ENCODE data around the gene CBLN3. TPM values are rescaled to one million over a fixed set of nuclear protein-coding genes. Genes with fewer than 3 reads are reported as not detected.

CBLN3 gene
- total RNA-seq, 2 experiments from 2014 or later = 1.6 to 1.7 TPM

DNA sequence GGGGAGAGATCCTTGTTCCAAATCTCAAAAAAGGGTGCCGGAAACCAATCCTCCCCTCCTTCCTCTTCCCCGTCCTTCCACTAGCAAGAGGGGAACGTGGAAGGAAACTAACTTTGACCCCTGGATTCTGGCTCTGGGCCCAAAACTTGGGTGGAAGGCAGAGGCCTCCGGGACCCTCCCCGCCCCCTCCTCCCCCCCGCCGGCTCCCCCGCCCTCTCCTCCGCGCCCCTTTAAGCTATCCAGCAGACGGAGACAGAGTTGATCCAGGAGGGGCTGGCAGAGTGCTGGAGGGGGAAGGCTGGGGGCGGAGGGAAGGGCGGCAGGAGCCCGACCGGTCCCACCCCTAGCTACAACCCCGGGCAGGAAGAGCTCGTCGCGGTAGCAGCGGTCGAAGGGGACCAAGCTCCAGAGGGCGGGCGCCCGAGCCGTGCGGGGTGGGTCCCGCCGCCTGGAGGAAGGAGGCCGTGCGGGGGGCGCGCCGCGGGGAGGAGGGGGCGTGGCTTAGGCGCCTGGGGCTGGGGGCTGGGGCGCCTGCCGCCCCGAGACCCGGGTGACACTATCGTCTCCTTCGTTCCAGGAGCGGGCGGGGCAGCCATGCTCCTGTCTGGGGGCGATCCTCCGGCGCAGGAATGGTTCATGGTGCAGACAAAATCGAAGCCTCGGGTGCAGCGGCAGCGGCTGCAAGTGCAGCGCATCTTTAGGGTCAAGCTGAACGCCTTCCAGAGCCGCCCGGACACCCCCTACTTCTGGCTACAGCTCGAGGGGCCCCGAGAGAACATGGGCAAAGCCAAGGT is 30.6 kb downstream of the CBLN3 start, which contains the start of gene NYNRIN:
Gene NYNRIN (plus strand): TSS at position 351 of the 794 bp plus-strand sequence. CDS start 244 bp downstream, at position 595.
- intact Hi-C loops (cut with DNase I, micrococcal nuclease) = no loop called here

DNA sequence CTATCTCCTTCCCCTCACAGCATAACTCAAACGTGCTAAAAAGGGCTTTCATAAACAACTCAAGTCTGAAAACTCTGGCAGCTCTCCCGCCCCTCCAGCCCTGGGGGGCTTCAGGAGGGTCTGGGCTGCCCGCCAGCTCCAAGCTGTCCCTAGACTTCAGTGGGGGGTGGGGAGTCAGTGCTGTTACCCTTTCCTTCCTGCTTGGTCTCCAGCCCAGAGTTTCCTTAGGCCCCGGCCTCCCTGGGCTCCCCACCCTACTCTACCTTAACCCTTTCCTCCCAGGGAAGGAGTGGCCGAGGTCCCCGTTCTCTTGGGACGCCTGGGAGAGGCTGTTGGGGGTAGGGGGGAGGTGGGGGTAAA is 31.2 kb downstream of the CBLN3 start:
- ATAC-seq (ENCODE audit: poor library complexity) (no peak), DNase-seq (no peak)
- no peaks in the 10 kb centered on the region for H3K9me3 ChIP-seq (ENCODE audit: control insufficient read depth in 1 of 2, insufficient read depth in 1 of 2, low read length in 2 of 2)
- no peak overlapping the region for H3K27ac ChIP-seq (ENCODE audit: low read depth in 1 of 2, low read length in 2 of 2)
- peaks cover 0 to 10% of the 10 kb centered on the region in 2 experiments for H3K27me3 ChIP-seq (ENCODE audit: control insufficient read depth in 1 of 2, insufficient read depth in 2 of 2, low read length in 2 of 2)
- peaks cover 8% of the 10 kb centered on the region for H3K4me1 Mint-ChIP-seq (ENCODE audit: low read depth)
- peaks cover 8% of the 10 kb centered on the region for H3K4me1 ChIP-seq (ENCODE audit: insufficient read depth, low read length)
- intact Hi-C loops (cut with DNase I, micrococcal nuclease) = no loop called here
- H3K36me3 ChIP-seq (ENCODE audit: insufficient read depth, low read length) = no peaks in the 10 kb centered on the region
- H3K4me3 ChIP-seq (ENCODE audit: low read length) = no peak overlapping the region
- TF ChIP-seq, protein P1, sequence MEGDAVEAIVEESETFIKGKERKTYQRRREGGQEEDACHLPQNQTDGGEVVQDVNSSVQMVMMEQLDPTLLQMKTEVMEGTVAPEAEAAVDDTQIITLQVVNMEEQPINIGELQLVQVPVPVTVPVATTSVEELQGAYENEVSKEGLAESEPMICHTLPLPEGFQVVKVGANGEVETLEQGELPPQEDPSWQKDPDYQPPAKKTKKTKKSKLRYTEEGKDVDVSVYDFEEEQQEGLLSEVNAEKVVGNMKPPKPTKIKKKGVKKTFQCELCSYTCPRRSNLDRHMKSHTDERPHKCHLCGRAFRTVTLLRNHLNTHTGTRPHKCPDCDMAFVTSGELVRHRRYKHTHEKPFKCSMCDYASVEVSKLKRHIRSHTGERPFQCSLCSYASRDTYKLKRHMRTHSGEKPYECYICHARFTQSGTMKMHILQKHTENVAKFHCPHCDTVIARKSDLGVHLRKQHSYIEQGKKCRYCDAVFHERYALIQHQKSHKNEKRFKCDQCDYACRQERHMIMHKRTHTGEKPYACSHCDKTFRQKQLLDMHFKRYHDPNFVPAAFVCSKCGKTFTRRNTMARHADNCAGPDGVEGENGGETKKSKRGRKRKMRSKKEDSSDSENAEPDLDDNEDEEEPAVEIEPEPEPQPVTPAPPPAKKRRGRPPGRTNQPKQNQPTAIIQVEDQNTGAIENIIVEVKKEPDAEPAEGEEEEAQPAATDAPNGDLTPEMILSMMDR (IDR thresholded peaks at IDR 0.05) = no peak
- H3K9me3 Mint-ChIP-seq = no peaks in the 10 kb centered on the region
- H3K27me3 Mint-ChIP-seq = no peaks in the 10 kb centered on the region
- ChIA-PET POLR2A (interaction anchor here (0.7 to 1.5 kb wide), 4 partner anchors 11 to 39 kb away, joined by 3 to 9 read pairs (median 4); partner anchors contain the start of gene KHNYN), CTCF (interaction anchor here (0.6 kb wide), 1 partner anchor 33 kb away, joined by 3 read pairs; no protein-coding TSS in a partner anchor)
- no peaks in the 10 kb centered on the region for H3K36me3 Mint-ChIP-seq (ENCODE audit: low read depth)
- no peak overlapping the region for H3K27ac Mint-ChIP-seq
- no peak overlapping the region for H3K4me3 Mint-ChIP-seq

More for the DNA sequence above, 30.6 kb downstream of the CBLN3 start, which contains the start of gene NYNRIN:
- Histone ChIP-seq H3K36me3 (ENCODE audit: insufficient read depth, low read length) (no peaks in the 10 kb centered on the region), H3K27me3 (ENCODE audit: control insufficient read depth in 1 of 2, insufficient read depth in 2 of 2, low read length in 2 of 2) (peaks cover 0 to 10% of the 10 kb centered on the region in 2 experiments), H3K27ac (ENCODE audit: low read depth in 1 of 2, low read length in 2 of 2) (no peak within 1 kb of the TSS), H3K4me1 (ENCODE audit: insufficient read depth, low read length) (peaks cover 8% of the 10 kb centered on the region), H3K9me3 (ENCODE audit: control insufficient read depth in 1 of 2, insufficient read depth in 1 of 2, low read length in 2 of 2) (no peaks in the 10 kb centered on the region), H3K4me3 (ENCODE audit: low read length) (peak within 1 kb of the TSS; percentile 50)
- Mint-ChIP-seq H3K27ac (no peak within 1 kb of the TSS), H3K4me3 (peak within 1 kb of the TSS; percentile 84), H3K4me1 (ENCODE audit: low read depth) (peaks cover 8% of the 10 kb centered on the region), H3K27me3 (peaks cover 3% of the 10 kb centered on the region), H3K36me3 (ENCODE audit: low read depth) (no peaks in the 10 kb centered on the region), H3K9me3 (no peaks in the 10 kb centered on the region)
- POLR2A ChIA-PET = interaction anchor here (0.7 to 1.5 kb wide), 4 partner anchors 11 to 38 kb away, joined by 3 to 9 read pairs (median 4); partner anchors contain the start of gene KHNYN
- TF ChIP-seq, protein P1 (IDR thresholded peaks at IDR 0.05) = no peak
- ATAC-seq (ENCODE audit: poor library complexity) (peak; percentile 86), DNase-seq (peak in 13 of 14 experiments; percentile 3 to 55 (median 25))
- CTCF ChIA-PET = interaction anchor here (0.6 to 1.1 kb wide), 2 partner anchors 33 to 38 kb away, joined by 3 read pairs; no protein-coding TSS in a partner anchor

DNA sequence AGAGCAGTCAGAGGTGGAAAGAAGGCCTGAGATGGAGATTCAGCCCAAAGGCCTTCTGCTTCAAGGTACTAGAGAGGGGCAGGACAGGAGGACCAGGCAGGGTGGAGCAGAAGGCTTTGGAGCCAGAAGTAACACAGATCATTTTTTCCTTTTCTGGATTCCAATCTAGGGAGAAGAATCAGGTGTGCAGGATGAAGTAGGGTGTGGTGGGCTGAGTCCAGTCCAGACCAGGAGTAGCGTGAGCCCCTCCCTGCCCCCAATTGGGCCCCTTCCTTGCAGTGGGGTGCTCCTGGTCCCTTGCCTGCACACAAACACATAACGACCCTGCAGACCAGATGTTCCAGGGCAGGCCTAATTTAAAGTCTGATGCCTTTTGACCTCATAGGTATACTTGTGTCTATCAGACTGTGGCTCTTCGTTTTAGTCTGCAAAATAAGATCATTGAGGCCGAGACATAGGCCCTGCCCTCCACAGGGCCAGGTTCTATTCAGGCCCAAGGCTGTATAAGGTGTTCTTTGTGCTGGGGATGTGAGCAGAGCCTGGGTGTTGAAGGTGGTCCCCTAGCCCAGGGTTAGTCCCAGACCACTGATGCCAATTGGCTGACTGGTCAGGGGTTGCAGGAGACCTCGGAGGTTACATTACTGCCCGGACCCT is 31.7 kb downstream of the CBLN3 start:
- peak overlapping the region; percentile 54 for H3K4me3 Mint-ChIP-seq

More for the DNA sequence above, 31.7 kb downstream of the CBLN3 start:
- ChIA-PET POLR2A (interaction anchor here (1.4 kb wide), 1 partner anchor 32 kb away, joined by 4 read pairs; the partner anchor contains the start of genes CBLN3 and KHNYN), CTCF (interaction anchor here (1.3 kb wide), 1 partner anchor 64 kb away, joined by 4 read pairs; no protein-coding TSS in a partner anchor)
- Histone ChIP-seq H3K36me3 (ENCODE audit: insufficient read depth, low read length) (no peaks in the 10 kb centered on the region), H3K27ac (ENCODE audit: low read depth in 1 of 2, low read length in 2 of 2) (no peak overlapping the region), H3K4me1 (ENCODE audit: insufficient read depth, low read length) (peaks cover 8% of the 10 kb centered on the region), H3K4me3 (ENCODE audit: low read length) (no peak overlapping the region), H3K9me3 (ENCODE audit: control insufficient read depth in 1 of 2, insufficient read depth in 1 of 2, low read length in 2 of 2) (no peaks in the 10 kb centered on the region), H3K27me3 (ENCODE audit: control insufficient read depth in 1 of 2, insufficient read depth in 2 of 2, low read length in 2 of 2) (peaks cover 0 to 10% of the 10 kb centered on the region in 2 experiments)
- intact Hi-C loops (cut with DNase I, micrococcal nuclease) = no loop called here
- TF ChIP-seq, protein P1 (IDR thresholded peaks at IDR 0.05) = no peak
- Mint-ChIP-seq H3K36me3 (ENCODE audit: low read depth) (no peaks in the 10 kb centered on the region), H3K27ac (no peak overlapping the region), H3K27me3 (no peaks in the 10 kb centered on the region), H3K9me3 (no peaks in the 10 kb centered on the region), H3K4me1 (ENCODE audit: low read depth) (peaks cover 8% of the 10 kb centered on the region)
- DNase-seq = no peak
- no peak for ATAC-seq (ENCODE audit: poor library complexity)
